Measurements from ENCODE around the gene TRAPPC4. TPM values are rescaled to one million over a fixed set of nuclear protein-coding genes. Genes with fewer than 3 reads are reported as not detected.

The TRAPPC4 gene
- total RNA-seq, 4 donors from 2014 or later: 37.4 to 105 (median 74.8) TPM

GRCh38 chr11:119011476-119012053 lies 7.0 kb upstream of the TRAPPC4 start:
- in situ Hi-C loops (cut with MboI; ENCODE audit: low pct_ligation_motif_present in 1 of 4, low pct_unique_long_range_greater_than_20kb in 1 of 4, low sequenced_read_pairs in 3 of 4): no loop called here
- H3K9me3 ChIP-seq: no peaks in the 10 kb centered on the region
- H3K4me3 ChIP-seq: no peak overlapping the region
- DNase-seq: no peak
- H3K27ac ChIP-seq: no peak overlapping the region
- intact Hi-C loops (cut with DNase I; ENCODE audit: low total_unique reads): no loop called here
- TF ChIP-seq POLR2A (IDR thresholded peaks at IDR 0.05): no peak
- no peak for TF ChIP-seq CTCF (IDR thresholded peaks at IDR 0.05)
- no peak for TF ChIP-seq POLR2AphosphoS5 (IDR thresholded peaks at IDR 0.05)
- no peak for TF ChIP-seq EP300 (IDR thresholded peaks at IDR 0.05; ENCODE audit: low read depth)
- peaks cover 2 to 12% (median 9%) of the 10 kb centered on the region in 4 donors for H3K4me1 ChIP-seq
- peaks cover 0 to 69% (median 19%) of the 10 kb centered on the region in 4 donors for H3K36me3 ChIP-seq
- whole genome bisulfite sequencing, 2 donors (ENCODE audit: low coverage in 1 of 2): 86% methylated on average over 6 of the region's 6 CpGs; no CpG with 5 or more reads in 1 of the 2 donors
- H3K27me3 ChIP-seq: no peaks in the 10 kb centered on the region

- Histone ChIP-seq H3K4me1 (peaks cover 8 to 22% (median 19%) of the 10 kb centered on the region in 4 donors), H3K27ac (no peak overlapping the region), H3K36me3 (peaks cover 0 to 57% (median 16%) of the 10 kb centered on the region in 4 donors), H3K4me3 (no peak overlapping the region), H3K9me3 (no peaks in the 10 kb centered on the region), H3K27me3 (no peaks in the 10 kb centered on the region)
- DNase-seq: no peak
- TF ChIP-seq POLR2AphosphoS5 (IDR thresholded peaks at IDR 0.05) (no peak), EP300 (IDR thresholded peaks at IDR 0.05; ENCODE audit: low read depth) (no peak), POLR2A (IDR thresholded peaks at IDR 0.05) (no peak), CTCF (IDR thresholded peaks at IDR 0.05) (no peak)
- in situ Hi-C loops (cut with MboI; ENCODE audit: low pct_ligation_motif_present in 1 of 4, low pct_unique_long_range_greater_than_20kb in 1 of 4, low sequenced_read_pairs in 3 of 4) (no loop called here), intact Hi-C loops (cut with DNase I; ENCODE audit: low total_unique reads) (no loop called here)
- WGBS, 2 donors (ENCODE audit: low coverage in 1 of 2): 81 to 88% methylated on average over 3 of the region's 3 CpGs
Observed at GRCh38 chr11:119012629-119013170, 5.9 kb upstream of the TRAPPC4 start.

GRCh38 chr11:119014209-119014924 lies 4.2 kb upstream of the TRAPPC4 start:
- Histone ChIP-seq H3K4me1 (peaks cover 8 to 24% (median 21%) of the 10 kb centered on the region in 4 donors), H3K4me3 (no peak overlapping the region), H3K36me3 (peaks cover 0 to 53% (median 16%) of the 10 kb centered on the region in 4 donors), H3K27me3 (no peaks in the 10 kb centered on the region), H3K27ac (no peak overlapping the region), H3K9me3 (no peaks in the 10 kb centered on the region)
- 93 to 100% methylated on average over 4 to 17 of the region's 17 CpGs for WGBS, 2 donors (ENCODE audit: low coverage in 1 of 2)
- TF ChIP-seq POLR2A (IDR thresholded peaks at IDR 0.05) (no peak), EP300 (IDR thresholded peaks at IDR 0.05; ENCODE audit: low read depth) (no peak), POLR2AphosphoS5 (IDR thresholded peaks at IDR 0.05) (no peak), CTCF (IDR thresholded peaks at IDR 0.05) (no peak)
- in situ Hi-C loops (cut with MboI; ENCODE audit: low pct_ligation_motif_present in 1 of 4, low pct_unique_long_range_greater_than_20kb in 1 of 4, low sequenced_read_pairs in 3 of 4): no loop called here
- intact Hi-C loops (cut with DNase I; ENCODE audit: low total_unique reads): no loop called here
- DNase-seq: no peak

GRCh38 chr11:119015054-119015611 lies 3.4 kb upstream of the TRAPPC4 start:
- Histone ChIP-seq H3K4me3 (no peak overlapping the region), H3K36me3 (peaks cover 0 to 53% (median 16%) of the 10 kb centered on the region in 4 donors), H3K9me3 (no peaks in the 10 kb centered on the region), H3K27me3 (no peaks in the 10 kb centered on the region), H3K27ac (no peak overlapping the region), H3K4me1 (peaks cover 15 to 32% (median 28%) of the 10 kb centered on the region in 4 donors)
- peak in 1 of 5 experiments; percentile 3 for TF ChIP-seq CTCF (IDR thresholded peaks at IDR 0.05)
- no peak for TF ChIP-seq POLR2AphosphoS5 (IDR thresholded peaks at IDR 0.05)
- no peak for DNase-seq
- WGBS, 2 donors (ENCODE audit: low coverage in 1 of 2): 64 to 78% methylated on average over 3 to 8 of the region's 8 CpGs
- in situ Hi-C loops (cut with MboI; ENCODE audit: low pct_ligation_motif_present in 1 of 4, low pct_unique_long_range_greater_than_20kb in 1 of 4, low sequenced_read_pairs in 3 of 4): no loop called here
- intact Hi-C loops (cut with DNase I; ENCODE audit: low total_unique reads): no loop called here

Measured in transverse colon (tissue), 4 donors.